AG04450 (cell line): Measurements from ENCODE around the gene HES5. TPM values are rescaled to one million over a fixed set of nuclear protein-coding genes. Genes with fewer than 3 reads are reported as not detected.

Experiments
- CTCF ChIA-PET: fragments of 300-600, 350-600 bp; formaldehyde crosslinking; extraction: SDS; loops from one replicate; lab custom pipeline; 2022; ENCODE audit warnings: antibody characterized with exemption, inconsistent platforms; lab: Charles Lee
- POLR2A ChIA-PET: fragments of 350-600 bp; formaldehyde crosslinking; extraction: SDS; loops from one replicate; lab custom pipeline; 2021; ENCODE audit warnings: antibody characterized with exemption, inconsistent platforms; lab: Yijun Ruan, JAX
- DNase-seq: peaks from one replicate; pipeline ENCODE4 v3.0.0-alpha.2; 2011; ENCODE audit warnings: low read depth, low spot score
- H3K27ac ChIP-seq: one replicate; pipeline ENCODE4 v1.5.1; 2012; ENCODE audit warnings: low read depth, low read length, control low read depth
- H3K27me3 ChIP-seq: one replicate; pipeline ENCODE4 v1.6.0; 2012; ENCODE audit warnings: low read length; ENCODE audit not compliant: control insufficient read depth, insufficient read depth
- H3K4me3 ChIP-seq: 2 replicates; pipeline ENCODE4 v1.5.1; 2011; ENCODE audit warnings: mild to moderate bottlenecking, low read depth, low read length, control low read depth
- H3K9me3 ChIP-seq: 2 replicates; pipeline ENCODE4 v1.5.1; 2012; ENCODE audit warnings: low read length; ENCODE audit not compliant: control insufficient read depth, insufficient read depth
- polyA plus RNA-seq: library from polyadenylated mRNA; depleted of rRNA; stranded (reverse); fragments of >200 nt; gene quantifications from 2 replicates; pipeline ENCODE4 v1.2.3, GENCODE V29; 2011
- TF ChIP-seq, protein P1 (sequence below): IDR thresholded peaks from 2 replicates; pipeline ENCODE4 v1.5.1; 2011; ENCODE audit warnings: low read depth, low read length, control low read depth, inconsistent platforms

The HES5 gene
- polyA plus RNA-seq, 1 experiment, result not detected

- H3K4me3 ChIP-seq, result no peak overlapping the region
- POLR2A ChIA-PET, result no interaction called here
- H3K27ac ChIP-seq, result no peak overlapping the region
- no peak for DNase-seq
- H3K9me3 ChIP-seq, result no peaks in the 10 kb centered on the region; the same call in 1 of the 2 replicates
- peaks cover 2% of the 10 kb centered on the region for H3K27me3 ChIP-seq
- TF ChIP-seq, protein P1, sequence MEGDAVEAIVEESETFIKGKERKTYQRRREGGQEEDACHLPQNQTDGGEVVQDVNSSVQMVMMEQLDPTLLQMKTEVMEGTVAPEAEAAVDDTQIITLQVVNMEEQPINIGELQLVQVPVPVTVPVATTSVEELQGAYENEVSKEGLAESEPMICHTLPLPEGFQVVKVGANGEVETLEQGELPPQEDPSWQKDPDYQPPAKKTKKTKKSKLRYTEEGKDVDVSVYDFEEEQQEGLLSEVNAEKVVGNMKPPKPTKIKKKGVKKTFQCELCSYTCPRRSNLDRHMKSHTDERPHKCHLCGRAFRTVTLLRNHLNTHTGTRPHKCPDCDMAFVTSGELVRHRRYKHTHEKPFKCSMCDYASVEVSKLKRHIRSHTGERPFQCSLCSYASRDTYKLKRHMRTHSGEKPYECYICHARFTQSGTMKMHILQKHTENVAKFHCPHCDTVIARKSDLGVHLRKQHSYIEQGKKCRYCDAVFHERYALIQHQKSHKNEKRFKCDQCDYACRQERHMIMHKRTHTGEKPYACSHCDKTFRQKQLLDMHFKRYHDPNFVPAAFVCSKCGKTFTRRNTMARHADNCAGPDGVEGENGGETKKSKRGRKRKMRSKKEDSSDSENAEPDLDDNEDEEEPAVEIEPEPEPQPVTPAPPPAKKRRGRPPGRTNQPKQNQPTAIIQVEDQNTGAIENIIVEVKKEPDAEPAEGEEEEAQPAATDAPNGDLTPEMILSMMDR, result no peak
- CTCF ChIA-PET, result no interaction called here
Observed at GRCh38 chr1:2509589-2509988, 20.5 kb downstream of the HES5 start.

GRCh38 chr1:2508751-2509150 lies 21.3 kb downstream of the HES5 start:
- TF ChIP-seq, protein P1, result no peak
- DNase-seq, result no peak
- Histone ChIP-seq H3K27ac (no peak overlapping the region), H3K4me3 (no peak overlapping the region), H3K27me3 (peaks cover 9% of the 10 kb centered on the region), H3K9me3 (no peaks in the 10 kb centered on the region; the same call in 1 of the 2 replicates)
- POLR2A ChIA-PET, result no interaction called here
- CTCF ChIA-PET, result no interaction called here

DNA sequence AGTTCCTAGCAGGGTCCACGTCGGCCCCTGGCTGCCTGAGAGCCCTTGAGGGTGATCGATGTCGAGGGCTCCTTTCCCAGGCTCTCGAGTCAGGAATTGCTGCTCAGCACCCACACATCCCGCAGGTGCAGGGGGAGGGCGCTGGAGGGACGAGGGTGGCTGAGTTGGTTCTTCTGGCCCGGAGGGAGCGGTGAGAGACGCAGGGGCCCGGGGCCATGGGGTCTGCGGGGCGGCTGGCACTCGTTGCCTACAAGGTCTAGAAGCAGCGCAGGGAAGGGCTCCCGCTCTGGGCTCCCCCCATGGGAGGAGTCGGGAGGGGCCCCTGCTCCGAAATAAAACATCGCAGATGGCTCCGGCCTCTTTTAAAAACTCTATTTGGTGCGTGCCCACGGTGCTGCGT lies 21.9 kb downstream of the HES5 start:
- ChIA-PET CTCF (no interaction called here), POLR2A (no interaction called here)
- Histone ChIP-seq H3K27ac (no peak overlapping the region), H3K9me3 (no peaks in the 10 kb centered on the region; the same call in 1 of the 2 replicates), H3K4me3 (no peak overlapping the region), H3K27me3 (peaks cover 10% of the 10 kb centered on the region)
- DNase-seq, result no peak
- TF ChIP-seq, protein P1, result no peak

DNA sequence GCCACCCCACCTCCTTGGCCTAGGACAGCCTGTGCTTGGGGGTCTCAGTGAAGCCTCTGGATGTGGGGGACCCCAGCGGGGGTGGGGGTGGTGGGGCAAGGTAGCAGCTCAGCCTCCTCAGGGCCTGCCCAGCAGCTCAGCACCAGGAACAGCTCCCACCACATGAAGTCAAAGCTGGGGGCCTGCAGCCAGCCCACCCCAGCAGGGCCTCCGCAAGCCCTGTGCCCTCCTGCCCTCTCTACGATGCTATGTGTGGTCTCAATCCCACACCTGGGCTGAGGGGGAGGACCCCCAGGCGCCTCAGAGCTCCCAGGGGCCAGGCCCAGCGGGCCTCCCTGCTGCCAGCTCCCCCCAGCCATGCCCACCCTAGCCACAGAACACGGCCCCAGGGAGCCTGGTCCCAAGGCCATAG lies 22.3 kb downstream of the HES5 start:
- no peak for DNase-seq
- ChIA-PET CTCF (no interaction called here), POLR2A (no interaction called here)

GRCh38 chr1:2506901-2507565 lies 23.0 kb downstream of the HES5 start:
- DNase-seq, result no peak
- Histone ChIP-seq H3K9me3 (no peaks in the 10 kb centered on the region; the same call in 1 of the 2 replicates), H3K27me3 (peaks cover 14% of the 10 kb centered on the region), H3K27ac (no peak overlapping the region), H3K4me3 (no peak overlapping the region)
- ChIA-PET POLR2A (no interaction called here), CTCF (no interaction called here)
- TF ChIP-seq, protein P1, result no peak

More for the DNA sequence above, 22.3 kb downstream of the HES5 start:
- TF ChIP-seq, protein P1, result no peak
- H3K4me3 ChIP-seq, result no peak overlapping the region
- no peaks in the 10 kb centered on the region; the same call in 1 of the 2 replicates for H3K9me3 ChIP-seq
- H3K27ac ChIP-seq, result no peak overlapping the region
- peaks cover 14% of the 10 kb centered on the region for H3K27me3 ChIP-seq
